HCT116 (cell line): Measurements from ENCODE around the gene DNASE1L1. TPM values are rescaled to one million over a fixed set of nuclear protein-coding genes. Genes with fewer than 3 reads are reported as not detected.

Source experiments
- ATAC-seq: fragments of 200-7000 bp; cut with Tn5 transposase; 2 replicates; pipeline ENCODE4 v1.9.1; 2020; ENCODE audit warnings: mild to moderate bottlenecking, moderate library complexity
- BruUV-seq: library from RNA; stranded (reverse); fragments of 400-500 nt; replicated peaks from 2 replicates; lab custom pipeline; 2021; lab: Mats Ljungman, UMichigan
- CTCF ChIA-PET: fragments of 300-600 bp; sonication (Branson Sonifier 250); formaldehyde crosslinking; loops from one replicate; lab custom pipeline; 2021; ENCODE audit warnings: antibody characterized with exemption; lab: Charles Lee
- POLR2A ChIA-PET: fragments of 300-600, 350-600 bp; sonication (Branson Sonifier 250); formaldehyde crosslinking; loops from one replicate; lab custom pipeline; 2021; ENCODE audit warnings: antibody characterized with exemption; lab: Charles Lee
- RAD21 ChIA-PET, 2 experiments: fragments of 300-600 bp; sonication (Branson Sonifier 250); formaldehyde crosslinking; loops; one replicate each; lab custom pipeline; 2023; ENCODE audit warnings: low total read pairs in 2 of 2; ENCODE audit not compliant: uncharacterized antibody in 2 of 2, unreplicated experiment in 2 of 2, low non-redundant PET in 1 of 2; lab: Charles Lee
- DNase-seq: peaks from one replicate; pipeline ENCODE4 v3.0.0-alpha.2; 2010; ENCODE audit warnings: low read depth, low spot score
- H2AFZ ChIP-seq: fragments of 200-600 bp; shearing (Covaris generic), sonication (generic); 2 replicates; pipeline ENCODE4 v1.6.1; 2017; ENCODE audit warnings: low read depth, mixed run types, mixed read lengths, antibody characterized with exemption, low read length; ENCODE audit not compliant: poor library complexity, severe bottlenecking
- H3K27ac ChIP-seq: 2 replicates; pipeline ENCODE4 v1.5.1; 2012; ENCODE audit warnings: low read depth, low read length
- H3K27me3 ChIP-seq: fragments of 200-600 bp; sonication (generic); 2 replicates; pipeline ENCODE4 v1.6.1; 2016; ENCODE audit warnings: mixed run types, low read length, mixed read lengths; ENCODE audit not compliant: insufficient read depth
- H3K36me3 ChIP-seq, 2 experiments: fragments of 200-500 bp in 1 of 2; fragments of 200-600 bp in 1 of 2; sonication (Bioruptor generic) in 1 of 2; sonication (generic) in 1 of 2; 2 replicates each; pipeline versions ENCODE4 v1.5.1 to v1.6.1; 2014 to 2016; ENCODE audit warnings: low read length in 2 of 2, inconsistent platforms in 1 of 2, mixed read lengths in 1 of 2, mixed run types in 1 of 2; ENCODE audit not compliant: insufficient read depth in 2 of 2, control insufficient read depth in 1 of 2
- H3K4me1 ChIP-seq, 2 experiments: fragments of 200-600 bp in 1 of 2; sonication (generic) in 1 of 2; 2 replicates each; pipeline versions ENCODE4 v1.5.1 to v1.6.1; 2012 to 2017; ENCODE audit warnings: low read length in 2 of 2, inconsistent platforms in 1 of 2, mild to moderate bottlenecking in 1 of 2, mixed read lengths in 1 of 2, mixed run types in 1 of 2, moderate library complexity in 1 of 2; ENCODE audit not compliant: insufficient read depth in 2 of 2, control insufficient read depth in 1 of 2
- H3K4me2 ChIP-seq: fragments of 200-600 bp; sonication (generic); 2 replicates; pipeline ENCODE4 v1.6.1; 2017; ENCODE audit warnings: mixed run types, low read length, mixed read lengths
- H3K4me3 ChIP-seq, 2 experiments: fragments of 200-600 bp in 1 of 2; sonication (generic) in 1 of 2; replicated peaks in 1 of 2; 2 replicates each; pipeline ENCODE4 v1.5.1; 2011 to 2016; ENCODE audit warnings: low read length in 2 of 2, control low read depth in 1 of 2, low read depth in 1 of 2, mild to moderate bottlenecking in 1 of 2, mixed read lengths in 1 of 2, mixed run types in 1 of 2
- H3K79me2 ChIP-seq: fragments of 200-600 bp; sonication (generic); 2 replicates; pipeline ENCODE4 v1.6.1; 2017; ENCODE audit warnings: mild to moderate bottlenecking, mixed run types, low read length, moderate library complexity, mixed read lengths; ENCODE audit not compliant: insufficient read depth
- H3K9ac ChIP-seq: fragments of 200-600 bp; sonication (generic); 2 replicates; pipeline ENCODE4 v1.6.1; 2016; ENCODE audit warnings: low read length, mixed read lengths
- H3K9me2 ChIP-seq: fragments of 200-600 bp; sonication (generic), shearing (Covaris generic); 2 replicates; pipeline ENCODE4 v1.6.1; 2017; ENCODE audit warnings: mixed run types, mild to moderate bottlenecking, moderate library complexity; ENCODE audit not compliant: insufficient read depth
- H3K9me3 ChIP-seq, 2 experiments: fragments of 200-500 bp in 1 of 2; fragments of 200-600 bp in 1 of 2; sonication (Bioruptor generic) in 1 of 2; sonication (generic) in 1 of 2; 2 replicates each; pipeline ENCODE4 v1.6.1; 2014 to 2017; ENCODE audit warnings: low read length in 2 of 2, mixed read lengths in 2 of 2, inconsistent platforms in 1 of 2, low read depth in 1 of 2, mild to moderate bottlenecking in 1 of 2, mixed run types in 1 of 2, moderate library complexity in 1 of 2; ENCODE audit not compliant: control insufficient read depth in 1 of 2, insufficient read depth in 1 of 2
- H4K20me1 ChIP-seq: fragments of 200-600 bp; sonication (generic), shearing (Covaris generic); 2 replicates; pipeline ENCODE4 v1.6.1; 2017; ENCODE audit warnings: mixed run types, mild to moderate bottlenecking, moderate library complexity; ENCODE audit not compliant: insufficient read depth
- ATF3 ChIP-seq: IDR thresholded peaks from 2 replicates; pipeline ENCODE4 v1.6.1; 2012
- CTCF ChIP-seq, 3 experiments: fragments of 200-600 bp in 1 of 3; sonication (generic) in 1 of 3; IDR thresholded peaks in 2 of 3; conservative IDR thresholded peaks in 1 of 3; 2 replicates each; pipeline ENCODE4 v1.5.1; 2012 to 2017; ENCODE audit warnings: low read depth in 2 of 3, low read length in 2 of 3, antibody characterized with exemption in 1 of 3, borderline replicate concordance in 1 of 3, control low read depth in 1 of 3, mild to moderate bottlenecking in 1 of 3, mixed read lengths in 1 of 3, mixed run types in 1 of 3, moderate library complexity in 1 of 3; ENCODE audit not compliant: insufficient read depth in 1 of 3
- EZH2phosphoT487 ChIP-seq: fragments of 200-600 bp; IDR thresholded peaks from 2 replicates; pipeline ENCODE4 v1.6.1; 2018; ENCODE audit warnings: antibody characterized with exemption, borderline replicate concordance
- JUND ChIP-seq: IDR thresholded peaks from 2 replicates; pipeline ENCODE4 v1.6.1; 2012
- POLR2A ChIP-seq: IDR thresholded peaks from 2 replicates; pipeline ENCODE4 v1.7.0; 2011; ENCODE audit warnings: borderline replicate concordance; ENCODE audit not compliant: insufficient read depth, insufficient read length; ENCODE audit errors: extremely low read depth
- REST ChIP-seq: IDR thresholded peaks from 2 replicates; pipeline ENCODE4 v1.6.1; 2012; ENCODE audit warnings: low read depth
- TCF7L2 ChIP-seq: IDR thresholded peaks from 2 replicates; pipeline ENCODE4 v1.7.0; 2011; ENCODE audit warnings: borderline replicate concordance, inconsistent platforms; ENCODE audit not compliant: insufficient read depth, insufficient read length; ENCODE audit errors: extremely low read depth
- ZFX ChIP-seq: fragments of 450-650 bp; IDR thresholded peaks from 2 replicates; pipeline ENCODE4 v1.6.1; 2017
- intact Hi-C: fragments of 100-400 bp; cut with micrococcal nuclease; formaldehyde crosslinking; loops from 2 replicates; pipeline ENCODE4 v1.10.0; 2022
- total RNA-seq: library from RNA; stranded (reverse); gene quantifications from one replicate; pipeline ENCODE4 v1.2.1, GENCODE V29; 2021; ENCODE audit not compliant: unreplicated experiment

DNASE1L1 gene
- total RNA-seq, 1 experiment from 2014 or later: 16.5 TPM

GRCh38 chrX:154408659-154409221 is 314 bp downstream of the DNASE1L1 start:
- POLR2A ChIA-PET: interaction anchor here (1.7 to 1.9 kb wide), 2 partner anchors 9 to 11 kb away, joined by 10 to 12 read pairs; partner anchors contain the start of gene RPL10
- CTCF ChIA-PET: interaction anchor here (0.9 kb wide), 1 partner anchor 35 kb away, joined by 3 read pairs; no protein-coding TSS in a partner anchor
- peak overlapping the region; percentile 73 for H3K9ac ChIP-seq
- peaks cover 15 to 35% of the 10 kb centered on the region in 2 experiments for H3K4me1 ChIP-seq
- ATAC-seq (no peak; the same call in 1 of the 2 replicates), DNase-seq (no peak)
- intact Hi-C loops: loop anchor here (5.0 kb wide), 1 partner anchor 69 kb away; the partner anchor contains the start of gene LAGE3
- RAD21 ChIA-PET: interaction anchor here in 1 of 2 experiments (0.6 kb wide), 1 partner anchor 35 kb away, joined by 3 read pairs; no protein-coding TSS in a partner anchor
- H3K79me2 ChIP-seq: no peaks in the 10 kb centered on the region
- peak overlapping the region; percentile 87 for H3K4me2 ChIP-seq
- peak overlapping the region; percentile 91 for H3K27ac ChIP-seq
- H3K36me3 ChIP-seq: no peaks in the 10 kb centered on the region
- H3K9me2 ChIP-seq: no peaks in the 10 kb centered on the region
- no peak overlapping the region for H2AFZ ChIP-seq
- H3K9me3 ChIP-seq: no peaks in the 10 kb centered on the region
- H3K4me3 ChIP-seq: peak overlapping the region; percentile 54 to 64
- H3K27me3 ChIP-seq: no peaks in the 10 kb centered on the region
- BruUV-seq: TSS peak; percentile 41
- no peaks in the 10 kb centered on the region for H4K20me1 ChIP-seq
- TF ChIP-seq ATF3 (no peak), ZFX (no peak), TCF7L2 (no peak), REST (no peak), CTCF (IDR thresholded peaks at IDR 0.05 in 2 of 3, conservative IDR thresholded peaks at IDR 0.05 in 1 of 3; ENCODE audit: borderline replicate concordance in 1 of 3, insufficient read depth in 1 of 3, low read depth in 2 of 3, low read length in 2 of 3) (no peak), JUND (no peak), POLR2A (no peak), EZH2phosphoT487 (no peak)
